Thyroid gland (tissue), 4 donors: ENCODE results near the gene SMARCD1. TPM values are rescaled to one million over a fixed set of nuclear protein-coding genes. Genes with fewer than 3 reads are reported as not detected.
A peak's percentile ranks its signal among the peaks of the same experiment; 100 is the strongest.

Experiments
- DNase-seq, 2 donors: peaks; one replicate each; pipeline ENCODE4 v3.0.0-alpha.2; 2019
- H3K27ac ChIP-seq, 3 donors: fragments of 200-600 bp; sonication (generic); 1 replicate in 2 of 3; 2 replicates in 1 of 3; pipeline ENCODE4 v1.5.1; 2016 to 2019; ENCODE audit warnings: mild to moderate bottlenecking in 1 of 3, moderate library complexity in 1 of 3
- H3K27me3 ChIP-seq: fragments of 200-600 bp; sonication (generic); one replicate; pipeline ENCODE4 v1.5.1; 2019
- H3K36me3 ChIP-seq, 2 donors: fragments of 200-600 bp; sonication (generic); one replicate each; pipeline ENCODE4 v1.5.1; 2016 to 2019
- H3K4me1 ChIP-seq, 2 donors: fragments of 200-600 bp; sonication (generic); one replicate each; pipeline ENCODE4 v1.5.1; 2017 to 2019
- H3K4me3 ChIP-seq, 3 donors: fragments of 200-600 bp; sonication (generic); replicated peaks in 1 of 3; 1 replicate in 2 of 3; 2 replicates in 1 of 3; pipeline ENCODE4 v1.5.1; 2016; ENCODE audit warnings: mild to moderate bottlenecking in 1 of 3
- H3K9me3 ChIP-seq: fragments of 200-600 bp; sonication (generic); one replicate; pipeline ENCODE4 v1.5.1; 2017
- POLR2A ChIP-seq, 2 donors: fragments of 450-650 bp; IDR thresholded peaks; one replicate each; pipeline ENCODE4 v1.6.1; 2017; ENCODE audit warnings: antibody characterized with exemption in 2 of 2, mild to moderate bottlenecking in 2 of 2, moderate library complexity in 1 of 2
- WGBS, 2 donors: methylation state at CpG; one replicate each; pipeline ENCODE4 v1.1.5; 2017; 5-methylcytosine and 5-hydroxymethylcytosine counted together
- intact Hi-C: fragments of 100-400 bp; cut with DNase I; formaldehyde crosslinking; loops from one replicate; pipeline ENCODE4 v1.15.1; 2023
- total RNA-seq, 4 donors: library from RNA; depleted of rRNA; stranded (reverse); fragments of >200 nt; gene quantifications; one replicate each; pipeline ENCODE4 v1.2.3, GENCODE V29; 2016
- TF ChIP-seq, protein P1 (sequence below), 6 experiments: fragments of 200-600 bp in 3 of 6; fragments of 450-650 bp in 3 of 6; sonication (generic) in 3 of 6; IDR thresholded peaks; one replicate each; pipeline ENCODE4 v1.5.1; 2016 to 2019; ENCODE audit warnings: antibody characterized with exemption in 6 of 6, mild to moderate bottlenecking in 2 of 6, inconsistent platforms in 1 of 6, moderate library complexity in 1 of 6

The SMARCD1 gene
- total RNA-seq, 4 donors from 2014 or later: 67.2 to 92.9 (median 74.7) TPM

DNA sequence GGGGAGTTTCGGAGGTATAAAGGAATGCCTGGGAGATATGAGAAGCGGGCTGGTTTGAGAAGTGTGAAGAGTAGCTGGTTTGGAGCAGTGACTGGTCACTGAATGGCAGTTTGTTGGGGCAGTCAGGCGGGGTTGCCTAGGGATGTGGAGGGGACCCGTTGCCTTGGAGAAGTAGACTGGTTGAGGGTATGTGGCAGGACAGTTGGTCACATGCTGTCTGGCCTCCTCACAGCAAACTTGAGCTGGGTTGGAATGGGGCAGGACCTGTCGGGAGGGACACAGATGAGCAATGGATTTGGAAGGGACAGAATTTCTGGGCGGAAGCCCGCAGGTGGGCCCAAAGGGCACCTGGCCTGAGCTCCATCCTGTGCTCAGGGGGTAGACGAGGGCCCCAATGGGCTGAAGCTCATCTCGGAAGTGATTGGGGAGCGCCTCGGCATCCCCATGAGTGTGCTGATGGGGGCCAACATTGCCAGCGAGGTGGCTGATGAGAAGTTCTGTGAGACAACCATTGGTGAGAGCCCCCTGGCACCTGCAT, 20.8 kb downstream of the SMARCD1 start:
- WGBS, 2 donors: 93 to 96% methylated on average over 10 to 12 of the region's 12 CpGs
- no peak for TF ChIP-seq POLR2A (IDR thresholded peaks at IDR 0.05)
- TF ChIP-seq, protein P1, sequence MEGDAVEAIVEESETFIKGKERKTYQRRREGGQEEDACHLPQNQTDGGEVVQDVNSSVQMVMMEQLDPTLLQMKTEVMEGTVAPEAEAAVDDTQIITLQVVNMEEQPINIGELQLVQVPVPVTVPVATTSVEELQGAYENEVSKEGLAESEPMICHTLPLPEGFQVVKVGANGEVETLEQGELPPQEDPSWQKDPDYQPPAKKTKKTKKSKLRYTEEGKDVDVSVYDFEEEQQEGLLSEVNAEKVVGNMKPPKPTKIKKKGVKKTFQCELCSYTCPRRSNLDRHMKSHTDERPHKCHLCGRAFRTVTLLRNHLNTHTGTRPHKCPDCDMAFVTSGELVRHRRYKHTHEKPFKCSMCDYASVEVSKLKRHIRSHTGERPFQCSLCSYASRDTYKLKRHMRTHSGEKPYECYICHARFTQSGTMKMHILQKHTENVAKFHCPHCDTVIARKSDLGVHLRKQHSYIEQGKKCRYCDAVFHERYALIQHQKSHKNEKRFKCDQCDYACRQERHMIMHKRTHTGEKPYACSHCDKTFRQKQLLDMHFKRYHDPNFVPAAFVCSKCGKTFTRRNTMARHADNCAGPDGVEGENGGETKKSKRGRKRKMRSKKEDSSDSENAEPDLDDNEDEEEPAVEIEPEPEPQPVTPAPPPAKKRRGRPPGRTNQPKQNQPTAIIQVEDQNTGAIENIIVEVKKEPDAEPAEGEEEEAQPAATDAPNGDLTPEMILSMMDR (IDR thresholded peaks at IDR 0.05): no peak
- H3K9me3 ChIP-seq: no peaks in the 10 kb centered on the region
- no peak for DNase-seq
- no peaks in the 10 kb centered on the region for H3K36me3 ChIP-seq
- H3K27me3 ChIP-seq: no peaks in the 10 kb centered on the region
- H3K27ac ChIP-seq: no peak overlapping the region
- intact Hi-C loops: loop anchor here (10.0 kb wide), 1 partner anchor 209 kb away; no protein-coding TSS in a partner anchor
- H3K4me3 ChIP-seq: no peak overlapping the region
- H3K4me1 ChIP-seq: peaks cover 23 to 33% of the 10 kb centered on the region in 2 donors

DNA sequence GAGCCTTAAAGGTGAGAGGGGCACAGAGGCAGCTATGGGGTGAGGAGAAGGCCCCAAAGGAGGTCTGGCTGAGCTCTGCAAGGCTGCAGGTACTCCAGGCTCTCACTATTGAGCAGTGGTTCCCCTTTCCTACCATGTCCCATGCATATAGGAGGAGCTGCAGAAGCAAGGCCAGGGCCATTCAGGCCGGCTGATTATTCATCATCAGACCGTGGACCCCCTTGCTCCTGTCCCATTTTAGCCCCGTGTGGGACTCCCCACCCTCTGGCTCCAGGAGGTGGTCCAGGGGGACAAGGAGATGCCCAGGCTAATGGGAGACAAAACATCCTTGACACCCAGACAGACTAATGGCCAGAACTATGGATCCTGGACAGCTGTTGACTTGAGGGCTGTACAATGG, 21.8 kb downstream of the SMARCD1 start:
- DNase-seq: no peak
- Histone ChIP-seq H3K4me3 (no peak overlapping the region), H3K27me3 (no peaks in the 10 kb centered on the region), H3K9me3 (no peaks in the 10 kb centered on the region), H3K36me3 (no peaks in the 10 kb centered on the region), H3K4me1 (peaks cover 28 to 39% of the 10 kb centered on the region in 2 donors), H3K27ac (no peak overlapping the region)
- WGBS, 2 donors: 90 to 96% methylated on average over 3 of the region's 3 CpGs
- TF ChIP-seq, protein P1 (IDR thresholded peaks at IDR 0.05): no peak
- TF ChIP-seq POLR2A (IDR thresholded peaks at IDR 0.05): no peak
- intact Hi-C loops: loop anchor here (10.0 kb wide), 1 partner anchor 208 kb away; no protein-coding TSS in a partner anchor

GRCh38 chr12:50107416-50108268, 22.5 kb downstream of the SMARCD1 start:
- Histone ChIP-seq H3K27ac (no peak overlapping the region), H3K9me3 (no peaks in the 10 kb centered on the region), H3K36me3 (no peaks in the 10 kb centered on the region), H3K27me3 (no peaks in the 10 kb centered on the region), H3K4me1 (peaks cover 28 to 39% of the 10 kb centered on the region in 2 donors), H3K4me3 (no peak overlapping the region)
- TF ChIP-seq POLR2A (IDR thresholded peaks at IDR 0.05): no peak
- TF ChIP-seq, protein P1 (IDR thresholded peaks at IDR 0.05): no peak
- no peak for DNase-seq
- 80 to 85% methylated on average over 13 to 17 of the region's 17 CpGs for WGBS, 2 donors
- intact Hi-C loops: loop anchor here (10.0 kb wide), 1 partner anchor 207 kb away; no protein-coding TSS in a partner anchor

DNA sequence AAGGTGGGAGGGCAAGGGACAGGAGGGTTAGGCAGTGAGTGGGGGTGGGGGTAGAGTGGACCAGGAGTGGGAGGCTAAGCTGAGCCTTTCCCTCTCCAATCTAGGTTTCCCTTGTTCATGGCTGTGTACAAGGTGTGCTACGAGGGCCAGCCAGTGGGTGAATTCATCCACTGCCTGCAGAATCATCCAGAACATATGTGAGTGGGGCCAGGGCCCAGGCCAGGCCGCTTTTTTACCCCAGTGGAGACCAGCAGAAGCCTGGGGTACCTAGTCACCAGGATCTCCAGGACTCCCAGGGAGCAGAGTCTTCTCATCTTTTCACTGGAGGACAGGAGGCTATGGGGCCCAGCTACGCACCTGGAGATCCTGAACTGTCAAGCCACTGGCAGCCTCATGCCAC, 24.2 kb downstream of the SMARCD1 start:
- Histone ChIP-seq H3K36me3 (no peaks in the 10 kb centered on the region), H3K27me3 (no peaks in the 10 kb centered on the region), H3K27ac (peak overlapping the region; percentile 86 to 98 (median 95)), H3K4me1 (peaks cover 35 to 42% of the 10 kb centered on the region in 2 donors), H3K4me3 (no peak overlapping the region), H3K9me3 (no peaks in the 10 kb centered on the region)
- 95 to 100% methylated on average over 3 of the region's 3 CpGs for WGBS, 2 donors
- TF ChIP-seq POLR2A (IDR thresholded peaks at IDR 0.05): no peak
- TF ChIP-seq, protein P1 (IDR thresholded peaks at IDR 0.05): no peak
- intact Hi-C loops: loop anchor here (10.0 kb wide), 1 partner anchor 205 kb away; no protein-coding TSS in a partner anchor
- no peak for DNase-seq
